Suppressor macrophage (primary cell): ENCODE data around the gene SPNS3.

Experiments used
- DNase-seq, 4 experiments: peaks; one replicate each; pipeline ENCODE4 v3.0.0-alpha.2; 2020 to 2022

Gene SPNS3

DNA sequence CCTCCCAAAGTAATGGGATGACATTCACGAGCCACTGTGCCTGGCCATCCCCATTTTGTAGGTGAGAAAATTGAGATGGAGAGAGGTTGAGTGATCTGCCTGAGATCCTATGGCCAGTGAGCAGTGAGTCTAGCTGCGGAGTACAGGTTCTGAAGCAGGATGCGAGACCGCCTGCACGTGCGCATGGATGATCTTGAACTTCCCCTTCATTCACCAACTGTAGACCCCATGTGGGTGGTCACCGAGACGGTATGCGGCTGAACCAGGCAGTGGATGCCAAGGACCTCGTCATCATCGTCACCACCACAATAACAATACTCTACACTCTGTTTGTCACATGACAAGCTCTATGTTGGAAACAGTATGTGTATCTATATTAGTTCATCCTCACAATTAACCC is 6.2 kb upstream of the SPNS3 start:
- DNase-seq = no peak

DNA sequence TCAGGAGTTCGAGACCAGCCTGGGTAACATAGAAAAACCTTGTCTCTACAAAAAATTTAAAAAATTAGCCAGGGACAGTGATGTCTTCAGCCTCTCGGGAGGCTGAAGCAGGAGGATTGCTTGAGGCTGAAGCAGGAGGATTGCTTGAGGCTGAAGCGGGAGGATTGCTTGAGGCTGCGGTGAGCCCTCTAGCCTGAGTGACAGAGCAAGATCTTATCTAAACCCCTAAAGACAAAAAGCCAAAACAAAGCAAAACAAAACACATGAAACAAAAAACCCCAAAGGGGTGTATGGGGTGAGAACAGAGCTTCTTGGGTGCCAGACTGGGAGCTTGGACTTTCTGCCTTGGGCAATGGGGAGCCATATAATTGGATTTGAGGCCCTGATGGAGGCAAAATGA is 2.6 kb downstream of the SPNS3 start:
- DNase-seq = no peak

DNA sequence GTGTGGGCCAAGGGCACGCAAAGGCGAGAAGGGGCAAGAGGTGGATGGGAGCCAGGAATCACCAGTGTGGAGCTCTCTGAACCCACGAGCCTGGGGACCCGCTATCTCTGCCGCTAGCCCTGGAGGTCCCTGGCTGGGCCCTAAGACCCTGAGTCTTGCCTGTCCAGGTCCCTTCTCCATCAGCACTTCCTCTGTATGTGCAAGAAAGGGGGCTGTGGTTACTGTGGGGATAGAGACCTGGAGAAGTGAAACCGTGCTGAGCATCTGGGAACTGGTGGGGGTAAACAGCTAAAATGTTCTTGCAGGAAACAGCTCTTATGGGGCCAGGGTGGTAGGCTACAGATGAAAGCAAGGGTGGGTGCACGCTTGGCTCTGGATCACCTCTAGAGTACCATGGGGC is 3.1 kb downstream of the SPNS3 start:
- DNase-seq = peak; percentile 20 to 59 (median 41)

DNA sequence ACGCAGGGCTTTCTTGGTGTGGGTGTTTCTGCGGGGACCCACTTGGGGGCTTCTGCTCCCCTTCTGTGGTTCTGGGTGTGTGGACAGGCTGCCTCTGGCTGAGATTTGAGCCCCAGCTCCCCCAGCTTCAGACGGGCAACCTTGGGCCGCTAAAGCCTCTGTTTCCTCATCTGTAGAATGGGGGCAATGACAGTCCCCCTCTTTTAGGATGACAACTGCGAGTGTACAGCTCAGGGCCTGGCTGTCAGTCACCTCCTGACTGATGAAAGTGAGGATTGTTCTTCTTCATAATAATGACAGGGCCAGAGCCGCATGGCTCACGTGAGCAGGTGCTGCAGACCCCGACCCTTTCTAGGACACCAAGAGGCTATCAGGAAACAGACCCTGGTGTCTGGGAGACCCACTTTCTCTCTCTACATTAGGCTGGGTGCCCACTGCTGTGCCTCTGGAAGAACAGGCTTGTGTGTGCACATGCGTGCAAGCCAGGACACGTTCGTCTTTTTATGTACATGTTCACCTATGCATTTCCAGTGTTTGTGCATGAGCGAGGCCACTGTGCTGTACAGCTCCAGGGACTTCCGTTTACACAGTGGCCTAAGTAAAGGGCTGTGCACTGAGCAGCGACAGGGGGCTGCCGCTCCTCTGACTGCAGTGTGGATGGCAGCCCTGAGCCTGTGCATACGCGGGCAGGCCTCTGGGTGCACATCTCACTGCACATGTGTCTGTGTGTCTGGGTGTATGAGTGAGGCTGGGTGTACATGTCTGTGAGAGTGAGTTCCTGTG is 4.6 kb downstream of the SPNS3 start:
- no peak for DNase-seq

DNA sequence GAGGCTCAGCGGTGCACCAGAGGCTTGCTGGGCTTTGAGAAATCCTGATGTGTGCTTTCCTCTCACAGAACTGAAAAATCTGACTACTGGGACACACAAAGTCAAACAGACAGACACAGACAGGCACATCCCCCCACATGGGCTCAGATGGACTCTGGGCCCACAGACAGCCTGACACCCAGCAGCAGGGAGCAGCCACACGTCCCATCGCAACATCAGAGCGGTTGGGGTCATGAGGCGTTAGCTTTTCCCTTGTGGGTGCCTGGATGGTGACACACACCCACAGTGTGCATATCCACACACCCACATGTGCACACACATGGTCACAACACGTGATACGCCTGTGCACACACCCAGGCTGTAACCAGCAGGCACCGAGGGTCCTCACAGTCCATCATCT is 6.3 kb downstream of the SPNS3 start:
- DNase-seq = no peak

DNA sequence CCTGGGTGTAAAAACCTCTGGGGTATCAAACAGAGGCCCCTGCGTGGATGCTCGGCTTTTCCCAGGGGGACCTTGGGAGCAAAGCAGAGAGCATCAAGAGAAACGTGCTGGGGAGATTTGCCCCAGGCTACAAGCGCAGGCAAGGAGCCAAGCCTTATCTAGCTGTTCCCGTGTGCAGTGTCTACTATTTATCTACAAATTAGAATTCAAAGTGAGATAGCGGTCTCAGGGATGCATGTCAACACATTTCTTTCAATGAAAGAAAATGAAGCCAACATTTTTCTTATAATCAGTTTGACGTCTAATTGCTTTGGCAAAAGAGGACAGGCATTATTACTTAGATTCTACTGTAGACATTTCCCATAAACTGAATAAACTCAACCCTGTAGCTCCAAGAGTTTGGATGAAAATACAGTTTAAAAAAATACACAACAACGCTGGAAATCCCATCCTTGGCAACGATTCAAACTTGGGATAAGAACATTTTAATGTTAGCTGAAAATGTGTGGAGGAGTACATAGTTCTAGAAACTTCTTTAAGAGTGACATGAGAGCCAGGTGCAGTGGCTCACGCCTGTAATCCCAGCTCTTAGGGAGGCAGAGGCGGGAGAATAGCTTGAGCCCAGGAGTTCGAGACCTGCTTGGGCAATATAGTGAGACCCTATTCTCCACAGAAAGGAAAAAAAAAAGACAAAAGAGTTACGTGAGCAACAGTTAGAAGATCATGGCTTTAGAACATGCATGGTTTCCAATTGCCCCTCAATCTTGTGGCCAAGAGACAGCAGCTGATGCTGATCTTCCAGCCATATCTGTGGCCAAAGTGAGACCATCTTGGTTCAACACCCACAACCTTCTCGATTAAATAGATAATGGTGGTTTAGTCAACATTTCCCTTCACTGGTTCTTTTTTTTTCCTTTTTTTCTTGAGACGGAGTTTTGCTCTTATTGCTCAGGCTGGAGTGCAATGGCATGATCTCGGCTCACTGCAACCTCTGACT is 7.2 kb downstream of the SPNS3 start:
- DNase-seq = no peak

DNA sequence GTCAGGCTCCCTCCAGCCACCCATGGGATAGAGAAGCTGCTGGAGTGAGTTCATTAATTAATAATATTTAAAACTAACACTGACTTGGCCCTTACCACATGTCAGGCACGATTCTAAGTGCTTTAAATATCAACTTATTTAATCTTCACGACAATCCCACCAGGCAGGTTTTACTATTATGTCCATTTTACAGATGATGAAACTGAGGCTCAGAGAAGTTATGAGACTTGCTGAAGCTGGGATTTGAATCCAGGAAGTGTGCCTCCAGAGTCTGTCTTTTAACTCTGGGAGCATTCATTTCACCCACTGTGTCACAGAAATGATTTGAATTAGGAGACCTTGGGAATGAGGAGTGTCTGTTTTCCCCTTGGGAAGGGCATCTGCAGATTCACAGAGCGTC is 8.8 kb downstream of the SPNS3 start:
- DNase-seq = no peak

GRCh38 chr17:4443476-4443875 is 9.7 kb downstream of the SPNS3 start:
- no peak for DNase-seq

- peak; percentile 24 to 61 (median 58) for DNase-seq
Measured at GRCh38 chr17:4444782-4445473, 11.2 kb downstream of the SPNS3 start.

DNA sequence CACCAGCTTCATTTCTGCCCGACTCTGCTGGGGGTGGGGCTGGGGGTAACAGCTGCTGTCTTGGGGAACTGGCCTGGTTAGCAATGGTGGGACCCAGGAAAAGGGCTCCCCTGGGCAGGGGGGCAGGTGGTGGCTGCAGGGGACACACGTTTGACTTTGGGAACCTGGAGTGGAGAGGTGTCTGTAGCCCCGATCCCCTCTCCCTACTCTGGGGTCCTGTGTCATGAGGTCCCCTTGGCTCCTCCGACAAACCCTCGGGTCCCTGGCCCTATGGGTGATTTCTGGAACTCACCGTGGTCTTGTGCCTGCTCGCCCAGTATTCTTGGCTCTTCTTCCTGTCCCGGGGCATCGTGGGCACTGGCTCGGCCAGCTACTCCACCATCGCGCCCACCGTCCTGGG is 12.0 kb downstream of the SPNS3 start:
- no peak for DNase-seq

GRCh38 chr17:4446326-4447071 is 12.8 kb downstream of the SPNS3 start:
- no peak for DNase-seq

- DNase-seq = no peak
Measured at GRCh38 chr17:4448197-4448980, 14.6 kb downstream of the SPNS3 start.

GRCh38 chr17:4449736-4450135 is 16.0 kb downstream of the SPNS3 start:
- peak; percentile 23 to 64 (median 52) for DNase-seq

GRCh38 chr17:4450710-4451316 is 17.1 kb downstream of the SPNS3 start:
- no peak for DNase-seq

DNA sequence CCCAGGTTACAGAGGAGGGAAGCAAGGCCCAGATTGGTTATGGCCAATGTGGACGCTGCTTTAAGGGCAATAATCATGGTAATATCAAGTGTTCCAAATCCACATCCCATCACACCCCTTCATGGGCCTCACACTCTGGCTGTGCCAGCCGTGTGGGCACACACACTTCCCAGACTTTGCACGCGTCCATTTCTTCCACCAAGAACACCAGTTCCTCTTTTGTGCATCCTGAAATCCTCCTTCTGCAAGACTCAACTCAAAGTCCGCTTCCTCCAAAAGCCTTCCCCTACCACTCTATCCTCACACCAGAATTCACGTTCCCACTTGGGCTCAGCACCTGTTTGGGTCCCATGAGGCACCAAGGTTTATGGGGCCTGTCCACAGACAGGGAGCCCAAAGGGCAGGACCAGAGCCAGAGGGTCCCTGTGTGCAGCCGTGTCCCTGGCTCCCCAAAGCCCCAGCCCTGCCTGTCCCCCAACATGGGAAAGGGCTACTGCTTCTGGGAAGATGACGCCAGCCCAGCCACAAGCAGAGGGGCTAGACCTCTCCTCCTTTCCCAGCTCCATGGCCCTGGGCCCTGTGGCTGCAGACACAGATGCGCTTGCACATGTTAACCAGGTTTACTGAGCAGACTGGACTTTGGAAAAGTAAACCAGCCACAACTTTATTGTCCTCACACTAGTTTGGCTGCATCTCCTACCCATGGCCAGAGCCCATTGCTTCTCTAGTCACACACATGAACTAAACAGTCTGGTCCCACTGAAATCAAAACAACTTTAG is 20.3 kb downstream of the SPNS3 start:
- DNase-seq = peak; percentile 59 to 75 (median 63)

DNA sequence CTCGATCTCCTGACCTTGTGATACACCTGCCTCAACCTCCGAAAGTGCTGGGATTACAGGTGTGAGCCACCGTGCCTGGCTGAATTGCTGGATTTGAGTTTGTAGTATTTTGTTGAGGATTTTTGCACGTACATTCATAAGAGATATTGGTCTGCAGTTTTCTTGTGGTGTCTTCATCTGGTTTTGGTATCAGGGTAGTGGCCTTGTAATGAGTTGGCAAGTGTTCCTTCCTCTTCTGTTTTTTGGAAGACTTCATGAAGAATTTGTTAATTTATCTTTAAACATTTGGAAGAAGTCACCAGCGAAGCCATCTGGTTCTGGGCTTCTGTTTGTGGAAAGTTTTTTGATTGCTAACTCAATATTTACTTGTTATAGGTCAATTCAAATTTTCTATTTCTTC is 26.9 kb downstream of the SPNS3 start:
- no peak for DNase-seq

GRCh38 chr17:4463818-4464476 is 30.2 kb downstream of the SPNS3 start:
- DNase-seq = no peak

DNA sequence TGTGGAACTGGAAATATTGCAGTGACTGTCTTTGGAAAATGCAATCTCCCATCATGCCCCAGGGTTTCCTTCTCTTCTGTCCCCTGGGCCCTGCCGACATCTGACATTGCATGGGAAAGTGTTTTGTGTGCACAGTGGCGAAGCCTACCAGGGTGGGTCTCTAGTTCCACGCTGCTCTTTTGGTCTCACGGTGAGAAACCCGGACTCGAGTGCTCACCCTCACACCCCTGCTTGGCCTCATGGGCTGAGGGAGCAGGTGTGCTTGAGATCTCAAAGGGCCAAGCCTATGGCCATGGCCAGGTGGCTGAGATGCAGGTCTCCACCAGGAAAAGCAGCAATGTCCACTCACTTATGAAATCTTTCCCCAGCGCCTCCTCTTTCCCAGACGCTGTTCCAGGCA is 32.0 kb downstream of the SPNS3 start:
- no peak for DNase-seq

- peak in 1 of 4 experiments; percentile 40 for DNase-seq
Measured at GRCh38 chr17:4467287-4467686, 33.5 kb downstream of the SPNS3 start.

DNA sequence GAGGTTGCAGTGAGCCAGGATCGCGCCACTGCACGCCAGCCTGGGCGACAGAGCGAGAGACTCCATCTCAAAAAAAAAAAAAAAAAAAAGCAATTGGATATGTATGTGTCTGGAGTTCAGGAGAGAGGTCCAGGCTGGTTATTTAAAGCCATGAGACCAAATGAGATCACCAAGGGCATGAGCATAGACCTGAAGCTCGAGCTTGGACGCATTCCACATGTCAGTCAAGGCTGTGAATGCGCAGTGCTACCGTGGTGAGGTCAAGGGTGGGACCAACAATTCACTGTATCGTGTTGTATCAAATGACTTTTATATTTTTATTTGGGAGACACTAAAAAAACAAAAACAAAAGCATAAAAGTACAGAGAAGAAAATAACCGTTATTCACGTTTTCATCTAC is 35.8 kb downstream of the SPNS3 start:
- no peak for DNase-seq
